EL (cell line): Measurements from ENCODE around the gene METTL6.
"Not testable (repeated sequence)": the region's sequence is repeated elsewhere in the genome, so short reads cannot be mapped to it uniquely, and the experiment has no call there.

Experiments used
- DNase-seq: peaks from one replicate; pipeline ENCODE4 v3.0.0-alpha.2; 2016

METTL6 gene

GRCh38 chr3:15401936-15402335, 25.4 kb downstream of the METTL6 start:
- DNase-seq = no peak

- no peak for DNase-seq
Measured at GRCh38 chr3:15399970-15400369, 27.4 kb downstream of the METTL6 start.

- DNase-seq = peak; percentile 42
Measured at GRCh38 chr3:15398731-15399133, 28.6 kb downstream of the METTL6 start.

GRCh38 chr3:15393252-15393651, 34.1 kb downstream of the METTL6 start:
- DNase-seq = not testable (repeated sequence)

- no peak for DNase-seq
Measured at GRCh38 chr3:15391007-15391406, 36.3 kb downstream of the METTL6 start.

GRCh38 chr3:15390460-15390859, 36.9 kb downstream of the METTL6 start:
- no peak for DNase-seq

GRCh38 chr3:15388335-15388734, 39.0 kb downstream of the METTL6 start:
- not testable (repeated sequence) for DNase-seq

GRCh38 chr3:15387735-15388134, 39.6 kb downstream of the METTL6 start:
- DNase-seq = no peak

GRCh38 chr3:15387171-15387581, 40.2 kb downstream of the METTL6 start:
- peak; percentile 36 for DNase-seq

GRCh38 chr3:15386654-15386955, 40.7 kb downstream of the METTL6 start:
- DNase-seq = not testable (repeated sequence)

- no peak for DNase-seq
Measured at GRCh38 chr3:15385901-15386653, 41.3 kb downstream of the METTL6 start.

GRCh38 chr3:15385238-15385695, 42.1 kb downstream of the METTL6 start:
- not testable (repeated sequence) for DNase-seq

GRCh38 chr3:15384510-15385237, 42.7 kb downstream of the METTL6 start:
- DNase-seq = no peak

GRCh38 chr3:15382405-15382923, 44.9 kb downstream of the METTL6 start:
- no peak for DNase-seq

- no peak for DNase-seq
Measured at GRCh38 chr3:15380980-15381890, 46.1 kb downstream of the METTL6 start.

GRCh38 chr3:15377961-15378791, 49.2 kb downstream of the METTL6 start:
- DNase-seq = peak; percentile 93

- DNase-seq = no peak
Measured at GRCh38 chr3:15375461-15376000, 51.8 kb downstream of the METTL6 start.

- DNase-seq = no peak
Measured at GRCh38 chr3:15372918-15373317, 54.4 kb downstream of the METTL6 start.

GRCh38 chr3:15368561-15369135, 58.7 kb downstream of the METTL6 start:
- no peak for DNase-seq

GRCh38 chr3:15367059-15367458, 60.3 kb downstream of the METTL6 start:
- DNase-seq = peak; percentile 64

GRCh38 chr3:15364078-15364477, 63.3 kb downstream of the METTL6 start:
- peak; percentile 44 for DNase-seq
